HG03558 (cell line): ENCODE measurements around the gene MED6.
A peak's percentile ranks its signal among the peaks of the same experiment; 100 is the strongest.

Experiments
- ATAC-seq: cut with Tn5 transposase; IDR thresholded peaks from one replicate; pipeline ENCODE4 v1.9.1; 2021; ENCODE audit warnings: moderate number of reproducible peaks; ENCODE audit not compliant: unreplicated experiment; ENCODE audit errors: extremely low read depth

MED6 gene

GRCh38 chr14:70600382-70601157 is at the start of gene MED6:
TSS of gene MED6 (minus strand) at chr14:70600655. CDS start at chr14:70600637, 18 bp downstream.
- no peak for ATAC-seq

- ATAC-seq, result no peak
Observed at GRCh38 chr14:70649803-70650202, 49.3 kb upstream of the MED6 start.

- ATAC-seq, result no peak
Observed at GRCh38 chr14:70648346-70648745, 47.9 kb upstream of the MED6 start.

GRCh38 chr14:70646705-70647104 is 46.2 kb upstream of the MED6 start:
- no peak for ATAC-seq

GRCh38 chr14:70645892-70646291 is 45.4 kb upstream of the MED6 start:
- no peak for ATAC-seq

- ATAC-seq, result no peak
Observed at GRCh38 chr14:70643967-70644366, 43.5 kb upstream of the MED6 start.

- ATAC-seq, result no peak
Observed at GRCh38 chr14:70642303-70643235, 42.1 kb upstream of the MED6 start.

GRCh38 chr14:70641548-70642302 is 41.3 kb upstream of the MED6 start, which contains the start of gene TTC9:
TSS of gene TTC9 (plus strand) at chr14:70641916. CDS start at chr14:70642130, 214 bp downstream.
- ATAC-seq, result no peak

- ATAC-seq, result no peak
Observed at GRCh38 chr14:70640938-70641547, 40.6 kb upstream of the MED6 start.

GRCh38 chr14:70638416-70638815 is 38.0 kb upstream of the MED6 start:
- no peak for ATAC-seq

- no peak for ATAC-seq
Observed at GRCh38 chr14:70635971-70636595, 35.6 kb upstream of the MED6 start.

- no peak for ATAC-seq
Observed at GRCh38 chr14:70631948-70632347, 31.5 kb upstream of the MED6 start.

- no peak for ATAC-seq
Observed at GRCh38 chr14:70624972-70625371, 24.5 kb upstream of the MED6 start.

GRCh38 chr14:70622111-70622712 is 21.8 kb upstream of the MED6 start:
- ATAC-seq, result no peak

GRCh38 chr14:70619708-70620107 is 19.3 kb upstream of the MED6 start:
- no peak for ATAC-seq

GRCh38 chr14:70618314-70618713 is 17.9 kb upstream of the MED6 start:
- ATAC-seq, result no peak

GRCh38 chr14:70616646-70617045 is 16.2 kb upstream of the MED6 start:
- no peak for ATAC-seq

- no peak for ATAC-seq
Observed at GRCh38 chr14:70611216-70611615, 10.8 kb upstream of the MED6 start.

- ATAC-seq, result peak; percentile 44
Observed at GRCh38 chr14:70602254-70602653, 1.8 kb upstream of the MED6 start.
